ENCODE data around the gene ENAH.

The ENAH gene

DNA sequence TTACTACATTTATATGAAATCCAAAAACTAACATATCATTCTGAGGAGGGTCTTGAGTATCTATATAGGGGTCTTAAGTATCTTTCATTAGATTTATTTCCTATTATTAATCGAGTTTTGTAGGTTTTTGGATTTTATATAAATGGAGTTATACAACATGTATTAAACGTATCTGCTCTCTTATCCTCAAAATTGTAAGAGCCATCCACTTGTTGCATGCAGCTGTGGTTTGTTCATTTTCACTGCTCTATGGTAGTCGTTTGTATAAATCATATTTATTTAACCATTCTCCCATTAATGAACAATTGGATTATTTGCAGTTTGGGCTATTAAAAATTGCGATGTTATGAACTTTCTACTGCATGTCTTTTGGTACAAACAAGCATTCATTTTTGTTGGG, 97.1 kb downstream of the ENAH start:
- H3K9me3 Mint-ChIP-seq = peaks cover 46% of the 10 kb centered on the region
- H3K27ac Mint-ChIP-seq = no peak overlapping the region
- peaks cover 2% of the 10 kb centered on the region for H3K27me3 Mint-ChIP-seq (ENCODE audit: low read depth, poor library complexity)
- no peak overlapping the region for H3K4me3 Mint-ChIP-seq
- H3K36me3 Mint-ChIP-seq (ENCODE audit: low read depth) = peaks cover 98% of the 10 kb centered on the region
- TF ChIP-seq, protein P1, sequence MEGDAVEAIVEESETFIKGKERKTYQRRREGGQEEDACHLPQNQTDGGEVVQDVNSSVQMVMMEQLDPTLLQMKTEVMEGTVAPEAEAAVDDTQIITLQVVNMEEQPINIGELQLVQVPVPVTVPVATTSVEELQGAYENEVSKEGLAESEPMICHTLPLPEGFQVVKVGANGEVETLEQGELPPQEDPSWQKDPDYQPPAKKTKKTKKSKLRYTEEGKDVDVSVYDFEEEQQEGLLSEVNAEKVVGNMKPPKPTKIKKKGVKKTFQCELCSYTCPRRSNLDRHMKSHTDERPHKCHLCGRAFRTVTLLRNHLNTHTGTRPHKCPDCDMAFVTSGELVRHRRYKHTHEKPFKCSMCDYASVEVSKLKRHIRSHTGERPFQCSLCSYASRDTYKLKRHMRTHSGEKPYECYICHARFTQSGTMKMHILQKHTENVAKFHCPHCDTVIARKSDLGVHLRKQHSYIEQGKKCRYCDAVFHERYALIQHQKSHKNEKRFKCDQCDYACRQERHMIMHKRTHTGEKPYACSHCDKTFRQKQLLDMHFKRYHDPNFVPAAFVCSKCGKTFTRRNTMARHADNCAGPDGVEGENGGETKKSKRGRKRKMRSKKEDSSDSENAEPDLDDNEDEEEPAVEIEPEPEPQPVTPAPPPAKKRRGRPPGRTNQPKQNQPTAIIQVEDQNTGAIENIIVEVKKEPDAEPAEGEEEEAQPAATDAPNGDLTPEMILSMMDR (IDR thresholded peaks at IDR 0.05) = no peak
- DNase-seq = no peak
- H3K4me1 Mint-ChIP-seq = no peaks in the 10 kb centered on the region

DNA sequence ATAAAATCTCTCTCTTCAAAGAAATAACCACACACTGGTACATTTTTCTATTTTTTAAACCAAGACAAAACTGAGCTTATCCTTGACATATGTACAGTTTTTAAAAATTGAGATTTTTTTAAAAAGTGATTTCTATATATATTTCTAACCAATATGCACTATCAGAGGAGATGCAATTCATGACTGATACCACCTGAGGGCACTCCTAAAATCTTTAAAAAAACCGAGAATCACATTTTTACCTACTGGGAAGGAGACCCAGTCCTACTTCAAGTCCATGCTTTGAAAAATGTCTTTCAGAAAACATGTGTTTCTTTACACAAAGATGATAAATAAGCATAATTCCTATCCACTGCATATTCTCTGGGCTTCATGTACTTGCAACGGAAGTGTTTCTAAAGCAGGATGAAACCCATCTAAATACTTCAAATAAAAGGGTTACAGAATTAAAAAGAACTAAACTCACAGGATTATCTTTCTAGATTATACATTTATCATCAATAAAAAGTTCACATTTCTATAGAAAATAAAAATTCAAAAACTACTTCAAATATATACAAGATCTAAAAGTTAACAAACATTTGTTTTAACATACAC, 98.6 kb downstream of the ENAH start:
- H3K9me3 Mint-ChIP-seq = peaks cover 37% of the 10 kb centered on the region
- H3K36me3 Mint-ChIP-seq (ENCODE audit: low read depth) = peaks cover 93% of the 10 kb centered on the region
- peaks cover 2% of the 10 kb centered on the region for H3K27me3 Mint-ChIP-seq (ENCODE audit: low read depth, poor library complexity)
- no peak for DNase-seq
- TF ChIP-seq, protein P1 (IDR thresholded peaks at IDR 0.05) = peak; percentile 51
- H3K4me1 Mint-ChIP-seq = peaks cover 7% of the 10 kb centered on the region
- no peak overlapping the region for H3K27ac Mint-ChIP-seq
- no peak overlapping the region for H3K4me3 Mint-ChIP-seq

DNA sequence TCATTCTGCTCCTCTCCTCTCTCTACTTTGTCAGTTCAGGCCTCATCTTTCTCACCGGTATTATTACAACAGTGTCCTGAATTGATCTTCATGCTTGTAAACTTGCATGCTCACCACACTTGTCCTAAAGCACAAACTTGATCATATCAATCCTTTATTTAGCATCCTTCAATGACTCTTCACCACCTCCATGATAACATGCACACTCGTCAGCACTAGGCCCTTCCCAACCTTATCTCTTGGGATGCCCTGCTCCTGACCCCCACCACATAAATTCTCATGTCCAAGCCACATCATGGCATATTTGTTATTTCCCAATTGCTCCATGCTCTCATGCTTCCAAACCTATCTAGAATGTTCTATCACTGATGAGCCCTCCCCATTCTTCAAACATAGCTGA, 103.1 kb downstream of the ENAH start:
- H3K36me3 Mint-ChIP-seq (ENCODE audit: low read depth) = peaks cover 62% of the 10 kb centered on the region
- no peaks in the 10 kb centered on the region for H3K27me3 Mint-ChIP-seq (ENCODE audit: low read depth, poor library complexity)
- peak overlapping the region; percentile 34 for H3K27ac Mint-ChIP-seq
- H3K9me3 Mint-ChIP-seq = no peaks in the 10 kb centered on the region
- peaks cover 12% of the 10 kb centered on the region for H3K4me1 Mint-ChIP-seq
- no peak for DNase-seq
- TF ChIP-seq, protein P1 (IDR thresholded peaks at IDR 0.05) = no peak
- H3K4me3 Mint-ChIP-seq = no peak overlapping the region

DNA sequence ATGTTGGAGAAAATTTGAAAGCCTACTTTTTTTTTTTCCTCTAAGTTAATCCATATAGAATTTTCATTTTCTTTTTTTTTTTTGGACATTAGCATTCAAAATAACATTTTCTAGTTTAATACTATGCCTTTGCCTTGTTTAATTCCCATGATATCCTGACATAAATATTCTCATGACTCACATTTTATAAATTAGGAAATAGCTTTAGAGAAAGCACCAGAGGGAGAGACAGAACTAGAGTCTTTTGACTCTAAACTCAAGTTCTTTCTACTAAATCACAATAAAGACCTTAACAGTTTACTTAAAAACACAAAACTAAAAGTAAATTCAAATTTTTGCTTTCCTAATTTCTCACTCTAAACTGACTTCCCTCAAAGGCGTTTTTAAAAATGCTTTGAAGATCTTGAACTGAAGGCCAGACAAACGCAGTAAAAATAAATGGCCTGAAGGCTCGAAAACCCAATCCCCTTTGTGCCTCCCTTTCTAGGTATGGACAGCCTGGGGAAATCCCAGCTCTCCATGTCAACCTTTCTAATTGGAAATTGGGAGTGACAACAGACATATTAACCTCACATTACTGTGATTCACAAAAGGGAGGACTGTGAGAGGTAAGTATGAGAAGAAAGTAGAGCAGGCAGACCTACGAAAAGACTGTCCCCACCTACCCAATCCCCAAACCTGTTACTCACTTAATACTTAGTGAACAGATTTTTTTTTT, 104.6 kb downstream of the ENAH start:
- Mint-ChIP-seq H3K9me3 (no peaks in the 10 kb centered on the region), H3K4me3 (no peak overlapping the region), H3K4me1 (peaks cover 12% of the 10 kb centered on the region), H3K27me3 (ENCODE audit: low read depth, poor library complexity) (no peaks in the 10 kb centered on the region), H3K36me3 (ENCODE audit: low read depth) (peaks cover 47% of the 10 kb centered on the region), H3K27ac (peak overlapping the region; percentile 94)
- DNase-seq = no peak
- TF ChIP-seq, protein P1 (IDR thresholded peaks at IDR 0.05) = no peak

DNA sequence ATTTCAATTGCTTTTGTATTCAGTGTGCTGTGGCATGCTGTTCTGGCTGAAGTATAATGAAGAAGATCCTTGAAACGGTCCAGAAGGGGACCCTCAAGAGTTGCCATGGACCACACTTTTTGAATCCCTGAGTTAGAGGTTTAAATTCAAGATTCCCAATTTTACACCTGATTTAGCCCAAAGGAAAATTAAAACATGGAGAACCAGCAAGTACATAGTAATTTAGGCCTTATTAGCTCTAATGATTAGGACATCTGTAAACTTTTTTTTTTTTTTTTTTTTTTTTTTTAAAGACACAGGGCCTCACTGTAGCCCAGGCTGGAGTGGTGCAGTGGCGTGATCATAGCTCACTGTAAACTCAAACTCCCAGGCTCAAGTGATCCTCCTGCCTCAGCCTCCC, 107.3 kb downstream of the ENAH start:
- H3K4me1 Mint-ChIP-seq = peaks cover 28% of the 10 kb centered on the region
- peak overlapping the region; percentile 65 for H3K27ac Mint-ChIP-seq
- H3K4me3 Mint-ChIP-seq = no peak overlapping the region
- H3K36me3 Mint-ChIP-seq (ENCODE audit: low read depth) = peaks cover 24% of the 10 kb centered on the region
- TF ChIP-seq, protein P1 (IDR thresholded peaks at IDR 0.05) = no peak
- H3K27me3 Mint-ChIP-seq (ENCODE audit: low read depth, poor library complexity) = no peaks in the 10 kb centered on the region
- H3K9me3 Mint-ChIP-seq = no peaks in the 10 kb centered on the region
- DNase-seq = no peak

DNA sequence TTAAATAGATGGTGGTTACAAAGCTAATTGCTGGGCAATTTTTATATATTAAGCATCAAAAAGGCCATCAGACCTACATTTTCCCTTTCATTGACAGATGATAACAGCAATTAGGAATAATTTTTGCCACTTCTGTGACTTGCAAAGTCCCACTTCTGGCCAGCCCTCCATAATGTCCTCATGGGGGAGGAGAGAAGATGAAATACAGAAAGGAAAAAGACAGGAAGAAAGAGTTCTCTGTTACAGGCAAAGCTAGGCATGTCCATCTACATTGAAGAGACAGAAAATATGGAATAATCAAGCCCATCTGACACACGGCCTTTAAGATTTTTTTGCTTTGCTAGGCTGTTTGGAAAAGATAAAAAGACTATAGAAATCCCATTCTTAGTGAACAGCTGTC, 108.0 kb downstream of the ENAH start:
- no peaks in the 10 kb centered on the region for H3K27me3 Mint-ChIP-seq (ENCODE audit: low read depth, poor library complexity)
- H3K4me1 Mint-ChIP-seq = peaks cover 25% of the 10 kb centered on the region
- H3K9me3 Mint-ChIP-seq = no peaks in the 10 kb centered on the region
- DNase-seq = no peak
- H3K27ac Mint-ChIP-seq = peak overlapping the region; percentile 83
- peaks cover 20% of the 10 kb centered on the region for H3K36me3 Mint-ChIP-seq (ENCODE audit: low read depth)
- no peak overlapping the region for H3K4me3 Mint-ChIP-seq
- TF ChIP-seq, protein P1 (IDR thresholded peaks at IDR 0.05) = no peak

Measured in nephron progenitor cell (in vitro differentiated cells).